ENCODE results near the gene POU2F2.

POU2F2 gene

GRCh38 chr19:42093926-42094325 is 38.3 kb downstream of the POU2F2 start:
- peaks cover 6% of the 10 kb centered on the region for H3K27me3 Mint-ChIP-seq
- DNase-seq, result no peak
- H3K9me3 Mint-ChIP-seq, result no peaks in the 10 kb centered on the region
- H3K4me1 Mint-ChIP-seq, result peaks cover 33% of the 10 kb centered on the region
- peaks cover 17% of the 10 kb centered on the region for H3K36me3 Mint-ChIP-seq
- CTCF ChIA-PET, result interaction anchor here (1.2 to 1.9 kb wide), 3 partner anchors 15 to 347 kb away, joined by 3 to 4 read pairs (median 3); no protein-coding TSS in a partner anchor
- H3K4me3 Mint-ChIP-seq, result no peak overlapping the region
- H3K27ac Mint-ChIP-seq, result no peak overlapping the region

GRCh38 chr19:42093505-42093904 is 38.7 kb downstream of the POU2F2 start:
- peaks cover 6% of the 10 kb centered on the region for H3K27me3 Mint-ChIP-seq
- H3K27ac Mint-ChIP-seq, result no peak overlapping the region
- no peak for DNase-seq
- H3K9me3 Mint-ChIP-seq, result no peaks in the 10 kb centered on the region
- CTCF ChIA-PET, result interaction anchor here (1.1 to 1.9 kb wide), 4 partner anchors 15 to 347 kb away, joined by 3 to 4 read pairs (median 3); partner anchors contain the start of gene RABAC1
- H3K4me3 Mint-ChIP-seq, result no peak overlapping the region
- peaks cover 17% of the 10 kb centered on the region for H3K36me3 Mint-ChIP-seq
- peaks cover 37% of the 10 kb centered on the region for H3K4me1 Mint-ChIP-seq

GRCh38 chr19:42092350-42092749 is 39.9 kb downstream of the POU2F2 start:
- H3K4me3 Mint-ChIP-seq, result no peak overlapping the region
- CTCF ChIA-PET, result interaction anchor here (0.6 to 1.1 kb wide), 6 partner anchors 9 to 134 kb away, joined by 3 to 4 read pairs (median 3); partner anchors contain the start of genes POU2F2 and RABAC1
- peaks cover 14% of the 10 kb centered on the region for H3K36me3 Mint-ChIP-seq
- H3K27me3 Mint-ChIP-seq, result peaks cover 6% of the 10 kb centered on the region
- H3K27ac Mint-ChIP-seq, result peak overlapping the region; percentile 73
- DNase-seq, result peak; percentile 76
- peaks cover 41% of the 10 kb centered on the region for H3K4me1 Mint-ChIP-seq
- H3K9me3 Mint-ChIP-seq, result no peaks in the 10 kb centered on the region

- Mint-ChIP-seq H3K36me3 (peaks cover 14% of the 10 kb centered on the region), H3K9me3 (no peaks in the 10 kb centered on the region), H3K27ac (no peak overlapping the region), H3K4me1 (peaks cover 41% of the 10 kb centered on the region), H3K4me3 (no peak overlapping the region), H3K27me3 (peaks cover 6% of the 10 kb centered on the region)
- no peak for DNase-seq
- CTCF ChIA-PET, result interaction anchor here (0.6 to 1.0 kb wide), 6 partner anchors 10 to 93 kb away, joined by 3 to 4 read pairs (median 3); partner anchors contain the start of gene POU2F2
These were observed 40.5 kb downstream of the POU2F2 start for GRCh38 chr19:42091742-42092141.

- Mint-ChIP-seq H3K27me3 (peaks cover 6% of the 10 kb centered on the region), H3K27ac (peak overlapping the region; percentile 82), H3K4me1 (peaks cover 41% of the 10 kb centered on the region), H3K9me3 (no peaks in the 10 kb centered on the region), H3K4me3 (no peak overlapping the region), H3K36me3 (peaks cover 14% of the 10 kb centered on the region)
- CTCF ChIA-PET, result interaction anchor here (0.6 to 1.5 kb wide), 2 partner anchors 17 to 49 kb away, joined by 3 to 5 read pairs; no protein-coding TSS in a partner anchor
- DNase-seq, result no peak
These were observed 40.9 kb downstream of the POU2F2 start for GRCh38 chr19:42091300-42091699.

GRCh38 chr19:42090672-42091071 is 41.6 kb downstream of the POU2F2 start:
- Mint-ChIP-seq H3K27ac (peak overlapping the region; percentile 82), H3K4me1 (peaks cover 41% of the 10 kb centered on the region), H3K27me3 (peaks cover 6% of the 10 kb centered on the region), H3K4me3 (no peak overlapping the region), H3K9me3 (no peaks in the 10 kb centered on the region), H3K36me3 (peaks cover 14% of the 10 kb centered on the region)
- CTCF ChIA-PET, result interaction anchor here (0.7 to 1.5 kb wide), 2 partner anchors 18 to 20 kb away, joined by 3 to 5 read pairs; no protein-coding TSS in a partner anchor
- peak; percentile 40 for DNase-seq

GRCh38 chr19:42089772-42090171 is 42.5 kb downstream of the POU2F2 start:
- H3K4me3 Mint-ChIP-seq, result no peak overlapping the region
- peaks cover 6% of the 10 kb centered on the region for H3K27me3 Mint-ChIP-seq
- CTCF ChIA-PET, result interaction anchor here (1.5 kb wide), 1 partner anchor 19 kb away, joined by 5 read pairs; no protein-coding TSS in a partner anchor
- peaks cover 41% of the 10 kb centered on the region for H3K4me1 Mint-ChIP-seq
- no peak for DNase-seq
- H3K9me3 Mint-ChIP-seq, result no peaks in the 10 kb centered on the region
- peaks cover 11% of the 10 kb centered on the region for H3K36me3 Mint-ChIP-seq
- peak overlapping the region; percentile 11 for H3K27ac Mint-ChIP-seq

- H3K9me3 Mint-ChIP-seq, result no peaks in the 10 kb centered on the region
- no peak overlapping the region for H3K4me3 Mint-ChIP-seq
- peaks cover 6% of the 10 kb centered on the region for H3K27me3 Mint-ChIP-seq
- H3K4me1 Mint-ChIP-seq, result peaks cover 41% of the 10 kb centered on the region
- no peak for DNase-seq
- peaks cover 10% of the 10 kb centered on the region for H3K36me3 Mint-ChIP-seq
- CTCF ChIA-PET, result no interaction called here
- no peak overlapping the region for H3K27ac Mint-ChIP-seq
These were observed 43.0 kb downstream of the POU2F2 start for GRCh38 chr19:42089191-42089750.

- Mint-ChIP-seq H3K36me3 (peaks cover 10% of the 10 kb centered on the region), H3K27me3 (peaks cover 6% of the 10 kb centered on the region), H3K27ac (no peak overlapping the region), H3K4me3 (no peak overlapping the region), H3K4me1 (peaks cover 41% of the 10 kb centered on the region), H3K9me3 (no peaks in the 10 kb centered on the region)
- CTCF ChIA-PET, result no interaction called here
- no peak for DNase-seq
These were observed 43.6 kb downstream of the POU2F2 start for GRCh38 chr19:42088471-42089190.

GRCh38 chr19:42086770-42087550 is 45.3 kb downstream of the POU2F2 start:
- Mint-ChIP-seq H3K27ac (no peak overlapping the region), H3K4me3 (no peak overlapping the region), H3K9me3 (no peaks in the 10 kb centered on the region), H3K27me3 (peaks cover 6% of the 10 kb centered on the region), H3K36me3 (peaks cover 7% of the 10 kb centered on the region), H3K4me1 (peaks cover 36% of the 10 kb centered on the region)
- CTCF ChIA-PET, result no interaction called here
- no peak for DNase-seq

- no peak overlapping the region for H3K27ac Mint-ChIP-seq
- H3K4me3 Mint-ChIP-seq, result no peak overlapping the region
- H3K4me1 Mint-ChIP-seq, result peaks cover 35% of the 10 kb centered on the region
These were observed 46.0 kb downstream of the POU2F2 start for GRCh38 chr19:42086188-42086736.

GRCh38 chr19:42083537-42083936 is 48.7 kb downstream of the POU2F2 start:
- CTCF ChIA-PET, result interaction anchor here (0.7 kb wide), 1 partner anchor 19 kb away, joined by 3 read pairs; no protein-coding TSS in a partner anchor
- Mint-ChIP-seq H3K4me3 (no peak overlapping the region), H3K27me3 (no peaks in the 10 kb centered on the region), H3K36me3 (peaks cover 23% of the 10 kb centered on the region), H3K27ac (no peak overlapping the region), H3K9me3 (no peaks in the 10 kb centered on the region), H3K4me1 (peaks cover 8% of the 10 kb centered on the region)
- no peak for DNase-seq

More at GRCh38 chr19:42086188-42086736, 46.0 kb downstream of the POU2F2 start:
- H3K27me3 Mint-ChIP-seq, result peaks cover 6% of the 10 kb centered on the region
- CTCF ChIA-PET, result no interaction called here
- no peaks in the 10 kb centered on the region for H3K9me3 Mint-ChIP-seq
- H3K36me3 Mint-ChIP-seq, result peaks cover 14% of the 10 kb centered on the region
- DNase-seq, result no peak

GRCh38 chr19:42081584-42082203 is 50.6 kb downstream of the POU2F2 start:
- Mint-ChIP-seq H3K4me1 (peaks cover 21% of the 10 kb centered on the region), H3K9me3 (no peaks in the 10 kb centered on the region), H3K27ac (peak overlapping the region; percentile 61), H3K36me3 (peaks cover 36% of the 10 kb centered on the region), H3K27me3 (no peaks in the 10 kb centered on the region), H3K4me3 (no peak overlapping the region)
- CTCF ChIA-PET, result interaction anchor here (0.7 kb wide), 1 partner anchor 10 kb away, joined by 3 read pairs; no protein-coding TSS in a partner anchor
- peak; percentile 35 for DNase-seq
